ENCODE measurements around the gene MAP1S.
A peak's percentile ranks its signal among the peaks of the same experiment; 100 is the strongest.

MAP1S gene

GRCh38 chr19:17716309-17716929, 2.9 kb upstream of the MAP1S start:
- in situ Hi-C loops (cut with HindIII; ENCODE audit: low sequenced_read_pairs): no loop called here
- no peak for TF ChIP-seq CTCF (IDR thresholded peaks at IDR 0.05; ENCODE audit: low read depth, low read length)
- H3K4me3 ChIP-seq (ENCODE audit: low read depth, low read length): no peak overlapping the region
- no peak for DNase-seq (ENCODE audit: low read depth, low spot score)

- TF ChIP-seq CTCF (IDR thresholded peaks at IDR 0.05; ENCODE audit: low read depth, low read length): no peak
- no peak for DNase-seq (ENCODE audit: low read depth, low spot score)
- no peak overlapping the region for H3K4me3 ChIP-seq (ENCODE audit: low read depth, low read length)
- in situ Hi-C loops (cut with HindIII; ENCODE audit: low sequenced_read_pairs): no loop called here
Observed at GRCh38 chr19:17718550-17718946, 732 bp upstream of the MAP1S start.

- DNase-seq (ENCODE audit: low read depth, low spot score): no peak
- H3K4me3 ChIP-seq (ENCODE audit: low read depth, low read length): peak overlapping the region; percentile 85
- in situ Hi-C loops (cut with HindIII; ENCODE audit: low sequenced_read_pairs): no loop called here
- TF ChIP-seq CTCF (IDR thresholded peaks at IDR 0.05; ENCODE audit: low read depth, low read length): no peak
Observed at GRCh38 chr19:17719730-17720400, 585 bp downstream of the MAP1S start.

GRCh38 chr19:17720440-17720839, 1.2 kb downstream of the MAP1S start:
- TF ChIP-seq CTCF (IDR thresholded peaks at IDR 0.05; ENCODE audit: low read depth, low read length): no peak
- in situ Hi-C loops (cut with HindIII; ENCODE audit: low sequenced_read_pairs): no loop called here
- no peak for DNase-seq (ENCODE audit: low read depth, low spot score)
- H3K4me3 ChIP-seq (ENCODE audit: low read depth, low read length): peak overlapping the region; percentile 85

- H3K4me3 ChIP-seq (ENCODE audit: low read depth, low read length): peak overlapping the region; percentile 85
- TF ChIP-seq CTCF (IDR thresholded peaks at IDR 0.05; ENCODE audit: low read depth, low read length): no peak
- in situ Hi-C loops (cut with HindIII; ENCODE audit: low sequenced_read_pairs): no loop called here
- no peak for DNase-seq (ENCODE audit: low read depth, low spot score)
Observed at GRCh38 chr19:17721111-17721628, 1.9 kb downstream of the MAP1S start.

GRCh38 chr19:17721821-17722220, 2.5 kb downstream of the MAP1S start:
- no peak for TF ChIP-seq CTCF (IDR thresholded peaks at IDR 0.05; ENCODE audit: low read depth, low read length)
- in situ Hi-C loops (cut with HindIII; ENCODE audit: low sequenced_read_pairs): no loop called here
- H3K4me3 ChIP-seq (ENCODE audit: low read depth, low read length): no peak overlapping the region
- no peak for DNase-seq (ENCODE audit: low read depth, low spot score)

Measured in astrocyte of the spinal cord (primary cell).